Measurements from ENCODE around the gene ZNF598.

The ZNF598 gene

GRCh38 chr16:2005646-2006045 lies 4.0 kb downstream of the ZNF598 start:
- no peak for DNase-seq

GRCh38 chr16:2004795-2005517 lies 4.7 kb downstream of the ZNF598 start:
- no peak for DNase-seq

- DNase-seq: peak; percentile 34
These were observed 5.6 kb downstream of the ZNF598 start for GRCh38 chr16:2003827-2004641.

GRCh38 chr16:2003231-2003826 lies 6.3 kb downstream of the ZNF598 start:
- no peak for DNase-seq

- DNase-seq: no peak
These were observed 7.0 kb downstream of the ZNF598 start for GRCh38 chr16:2002406-2003230.

- no peak for DNase-seq
These were observed 7.9 kb downstream of the ZNF598 start for GRCh38 chr16:2001456-2002355.

GRCh38 chr16:2001035-2001434 lies 8.6 kb downstream of the ZNF598 start:
- no peak for DNase-seq

- no peak for DNase-seq
These were observed 9.6 kb downstream of the ZNF598 start for GRCh38 chr16:1999866-2000514.

- DNase-seq: no peak
These were observed 10.5 kb downstream of the ZNF598 start for GRCh38 chr16:1998852-1999801.

GRCh38 chr16:1998360-1998835 lies 11.2 kb downstream of the ZNF598 start:
- no peak for DNase-seq

- DNase-seq: no peak
These were observed 11.9 kb downstream of the ZNF598 start for GRCh38 chr16:1997494-1998359.

GRCh38 chr16:1993731-1994131 lies 15.9 kb downstream of the ZNF598 start:
- no peak for DNase-seq

GRCh38 chr16:1992704-1993317 lies 16.8 kb downstream of the ZNF598 start:
- DNase-seq: no peak

- peak; percentile 88 for DNase-seq
These were observed 17.5 kb downstream of the ZNF598 start for GRCh38 chr16:1991948-1992703.

GRCh38 chr16:1991588-1991947 lies 18.1 kb downstream of the ZNF598 start:
- DNase-seq: no peak

GRCh38 chr16:1991135-1991551 lies 18.5 kb downstream of the ZNF598 start:
- DNase-seq: no peak

GRCh38 chr16:1990351-1991134 lies 19.1 kb downstream of the ZNF598 start:
- DNase-seq: no peak

All from amniotic stem cell (primary cell).